Measurements from ENCODE around the gene PANK1.
"Not testable (repeated sequence)": the region's sequence is repeated elsewhere in the genome, so short reads cannot be mapped to it uniquely, and the experiment has no call there.

Gene PANK1

GRCh38 chr10:89622151-89622550 is 22.9 kb downstream of the PANK1 start:
- DNase-seq (ENCODE audit: insufficient read length, low spot score): no peak
- FAIRE-seq: no peak

- DNase-seq (ENCODE audit: insufficient read length, low spot score) (no peak), FAIRE-seq (no peak)
These were observed 23.6 kb downstream of the PANK1 start for GRCh38 chr10:89621438-89621837.

- FAIRE-seq; DNase-seq (ENCODE audit: insufficient read length, low spot score): not testable (repeated sequence)
These were observed 24.7 kb downstream of the PANK1 start for GRCh38 chr10:89620296-89620695.

- FAIRE-seq (no peak), DNase-seq (ENCODE audit: insufficient read length, low spot score) (no peak)
These were observed 29.2 kb downstream of the PANK1 start for GRCh38 chr10:89615824-89616223.

- DNase-seq (ENCODE audit: insufficient read length, low spot score) (no peak), FAIRE-seq (no peak)
These were observed 29.9 kb downstream of the PANK1 start for GRCh38 chr10:89615112-89615511.

GRCh38 chr10:89613582-89613981 is 31.5 kb downstream of the PANK1 start:
- DNase-seq (ENCODE audit: insufficient read length, low spot score) (no peak), FAIRE-seq (no peak)

GRCh38 chr10:89611282-89611681 is 33.8 kb downstream of the PANK1 start:
- DNase-seq (ENCODE audit: insufficient read length, low spot score) (no peak), FAIRE-seq (no peak)

- DNase-seq (ENCODE audit: insufficient read length, low spot score): no peak
- FAIRE-seq: no peak
These were observed 35.2 kb downstream of the PANK1 start for GRCh38 chr10:89609833-89610346.

- no peak for DNase-seq (ENCODE audit: insufficient read length, low spot score)
- no peak for FAIRE-seq
These were observed 40.8 kb downstream of the PANK1 start for GRCh38 chr10:89604200-89604599.

- no peak for FAIRE-seq
These were observed 42.1 kb downstream of the PANK1 start for GRCh38 chr10:89602919-89603318.

GRCh38 chr10:89601728-89602361 is 43.2 kb downstream of the PANK1 start:
- FAIRE-seq (no peak), DNase-seq (ENCODE audit: insufficient read length, low spot score) (no peak)

More at GRCh38 chr10:89602919-89603318, 42.1 kb downstream of the PANK1 start:
- no peak for DNase-seq (ENCODE audit: insufficient read length, low spot score)

GRCh38 chr10:89600041-89600440 is 45.0 kb downstream of the PANK1 start:
- DNase-seq (ENCODE audit: insufficient read length, low spot score) (no peak), FAIRE-seq (no peak)

GRCh38 chr10:89593043-89593442 is 52.0 kb downstream of the PANK1 start:
- DNase-seq (ENCODE audit: insufficient read length, low spot score): no peak
- no peak for FAIRE-seq

- DNase-seq (ENCODE audit: insufficient read length, low spot score): no peak
- FAIRE-seq: no peak
These were observed 52.5 kb downstream of the PANK1 start for GRCh38 chr10:89592539-89592938.

- no peak for FAIRE-seq
These were observed 53.2 kb downstream of the PANK1 start for GRCh38 chr10:89591796-89592271.

GRCh38 chr10:89591111-89591795 is 53.8 kb downstream of the PANK1 start:
- DNase-seq (ENCODE audit: insufficient read length, low spot score) (no peak), FAIRE-seq (no peak)

More at GRCh38 chr10:89591796-89592271, 53.2 kb downstream of the PANK1 start:
- no peak for DNase-seq (ENCODE audit: insufficient read length, low spot score)

GRCh38 chr10:89590326-89590725 is 54.7 kb downstream of the PANK1 start:
- no peak for DNase-seq (ENCODE audit: insufficient read length, low spot score)
- no peak for FAIRE-seq

GRCh38 chr10:89589101-89589720 is 55.8 kb downstream of the PANK1 start:
- FAIRE-seq (no peak), DNase-seq (ENCODE audit: insufficient read length, low spot score) (no peak)

GRCh38 chr10:89588671-89589070 is 56.4 kb downstream of the PANK1 start:
- FAIRE-seq: no peak
- no peak for DNase-seq (ENCODE audit: insufficient read length, low spot score)

- no peak for DNase-seq (ENCODE audit: insufficient read length, low spot score)
- no peak for FAIRE-seq
These were observed 63.0 kb downstream of the PANK1 start for GRCh38 chr10:89582022-89582421.

- FAIRE-seq (no peak), DNase-seq (ENCODE audit: insufficient read length, low spot score) (no peak)
These were observed 64.8 kb downstream of the PANK1 start for GRCh38 chr10:89580243-89580642.

GRCh38 chr10:89576696-89577095 is 68.3 kb downstream of the PANK1 start:
- FAIRE-seq (no peak), DNase-seq (ENCODE audit: insufficient read length, low spot score) (no peak)

Data from HTR-8/SVneo (cell line).